ENCODE measurements around the gene NOC4L.

- TF ChIP-seq, protein P1, sequence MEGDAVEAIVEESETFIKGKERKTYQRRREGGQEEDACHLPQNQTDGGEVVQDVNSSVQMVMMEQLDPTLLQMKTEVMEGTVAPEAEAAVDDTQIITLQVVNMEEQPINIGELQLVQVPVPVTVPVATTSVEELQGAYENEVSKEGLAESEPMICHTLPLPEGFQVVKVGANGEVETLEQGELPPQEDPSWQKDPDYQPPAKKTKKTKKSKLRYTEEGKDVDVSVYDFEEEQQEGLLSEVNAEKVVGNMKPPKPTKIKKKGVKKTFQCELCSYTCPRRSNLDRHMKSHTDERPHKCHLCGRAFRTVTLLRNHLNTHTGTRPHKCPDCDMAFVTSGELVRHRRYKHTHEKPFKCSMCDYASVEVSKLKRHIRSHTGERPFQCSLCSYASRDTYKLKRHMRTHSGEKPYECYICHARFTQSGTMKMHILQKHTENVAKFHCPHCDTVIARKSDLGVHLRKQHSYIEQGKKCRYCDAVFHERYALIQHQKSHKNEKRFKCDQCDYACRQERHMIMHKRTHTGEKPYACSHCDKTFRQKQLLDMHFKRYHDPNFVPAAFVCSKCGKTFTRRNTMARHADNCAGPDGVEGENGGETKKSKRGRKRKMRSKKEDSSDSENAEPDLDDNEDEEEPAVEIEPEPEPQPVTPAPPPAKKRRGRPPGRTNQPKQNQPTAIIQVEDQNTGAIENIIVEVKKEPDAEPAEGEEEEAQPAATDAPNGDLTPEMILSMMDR (IDR thresholded peaks at IDR 0.05) = no peak
- TF ChIP-seq EP300 (IDR thresholded peaks at IDR 0.05) = no peak
Observed at GRCh38 chr12:132146098-132146497, 1.8 kb downstream of the NOC4L start.
